ENCODE data around the gene CDC20.
A peak's percentile ranks its signal among the peaks of the same experiment; 100 is the strongest.

DNA sequence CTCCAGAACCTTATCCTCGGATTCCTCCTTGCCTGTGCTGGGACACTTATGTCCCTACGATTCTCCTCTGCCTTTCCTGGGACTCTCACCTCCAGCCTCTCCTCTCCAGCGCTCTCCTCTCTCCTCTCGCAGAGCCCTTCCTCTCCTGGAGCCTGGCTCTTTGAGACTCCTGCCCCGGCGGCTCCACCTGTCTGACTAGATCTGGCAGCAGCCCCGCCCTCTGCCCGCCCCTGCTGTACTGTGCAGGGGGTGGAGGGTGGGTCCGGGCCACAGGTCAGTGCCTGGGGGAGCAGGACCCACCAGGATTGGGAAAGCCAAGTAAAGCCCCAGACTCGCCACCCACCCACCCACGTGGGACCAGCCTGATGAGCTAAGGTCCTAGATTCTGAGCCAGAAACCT is 7.4 kb downstream of the CDC20 start:
- TF ChIP-seq, protein P1, sequence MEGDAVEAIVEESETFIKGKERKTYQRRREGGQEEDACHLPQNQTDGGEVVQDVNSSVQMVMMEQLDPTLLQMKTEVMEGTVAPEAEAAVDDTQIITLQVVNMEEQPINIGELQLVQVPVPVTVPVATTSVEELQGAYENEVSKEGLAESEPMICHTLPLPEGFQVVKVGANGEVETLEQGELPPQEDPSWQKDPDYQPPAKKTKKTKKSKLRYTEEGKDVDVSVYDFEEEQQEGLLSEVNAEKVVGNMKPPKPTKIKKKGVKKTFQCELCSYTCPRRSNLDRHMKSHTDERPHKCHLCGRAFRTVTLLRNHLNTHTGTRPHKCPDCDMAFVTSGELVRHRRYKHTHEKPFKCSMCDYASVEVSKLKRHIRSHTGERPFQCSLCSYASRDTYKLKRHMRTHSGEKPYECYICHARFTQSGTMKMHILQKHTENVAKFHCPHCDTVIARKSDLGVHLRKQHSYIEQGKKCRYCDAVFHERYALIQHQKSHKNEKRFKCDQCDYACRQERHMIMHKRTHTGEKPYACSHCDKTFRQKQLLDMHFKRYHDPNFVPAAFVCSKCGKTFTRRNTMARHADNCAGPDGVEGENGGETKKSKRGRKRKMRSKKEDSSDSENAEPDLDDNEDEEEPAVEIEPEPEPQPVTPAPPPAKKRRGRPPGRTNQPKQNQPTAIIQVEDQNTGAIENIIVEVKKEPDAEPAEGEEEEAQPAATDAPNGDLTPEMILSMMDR (IDR thresholded peaks at IDR 0.05), result no peak
- TF ChIP-seq POLR2AphosphoS5 (IDR thresholded peaks at IDR 0.05), result peak; percentile 84
- TF ChIP-seq POLR2A (IDR thresholded peaks at IDR 0.05), result peak; percentile 74

Data from prostate gland (tissue), 2 donors.